Ovary (tissue), 9 donors: Measurements from ENCODE around the gene GNG7. TPM values are rescaled to one million over a fixed set of nuclear protein-coding genes. Genes with fewer than 3 reads are reported as not detected.
"Not testable (repeated sequence)": the region's sequence is repeated elsewhere in the genome, so short reads cannot be mapped to it uniquely, and the experiment has no call there.

Experiments
- DNase-seq, 5 donors: peaks; one replicate each; pipeline ENCODE4 v3.0.0-alpha.2; 2019 to 2020
- H3K27ac ChIP-seq, 2 donors: fragments of 200-600 bp; one replicate each; pipeline versions ENCODE4 v1.5.1 to v1.8.0; 2019 to 2022
- H3K27me3 ChIP-seq: fragments of 200-600 bp; one replicate; pipeline ENCODE4 v1.8.0; 2022
- H3K36me3 ChIP-seq: fragments of 200-600 bp; sonication (generic); one replicate; pipeline ENCODE4 v1.5.1; 2019
- H3K4me1 ChIP-seq: one replicate; pipeline ENCODE4 v1.8.1; 2013; ENCODE audit warnings: mild to moderate bottlenecking, moderate library complexity; ENCODE audit not compliant: insufficient read depth
- H3K4me3 ChIP-seq: fragments of 200-600 bp; sonication (generic); one replicate; pipeline ENCODE4 v1.5.1; 2017
- H3K9me3 ChIP-seq, 2 donors: fragments of 200-600 bp in 1 of 2; sonication (generic) in 1 of 2; one replicate each; pipeline versions ENCODE4 v1.5.1 to v1.8.1; 2013 to 2019; ENCODE audit warnings: mild to moderate bottlenecking in 1 of 2, moderate library complexity in 1 of 2
- CTCF ChIP-seq, 3 donors: fragments of 450-650 bp in 2 of 3; fragments of 200-600 bp in 1 of 3; IDR thresholded peaks; one replicate each; pipeline versions ENCODE4 v1.5.1 to v1.8.0; 2016 to 2022; ENCODE audit warnings: antibody characterized with exemption in 3 of 3, mild to moderate bottlenecking in 1 of 3
- EP300 ChIP-seq: sonication (generic); formaldehyde crosslinking; IDR thresholded peaks from one replicate; pipeline ENCODE4 v1.6.1; 2017; ENCODE audit warnings: antibody characterized with exemption
- POLR2A ChIP-seq: fragments of 450-650 bp; IDR thresholded peaks from one replicate; pipeline ENCODE4 v1.6.1; 2017; ENCODE audit warnings: antibody characterized with exemption, mild to moderate bottlenecking, moderate library complexity
- WGBS, 3 donors: extraction: QIAGEN DNeasy Blood & Tissue Kit in 1 of 3; methylation state at CpG; one replicate each; pipeline versions ENCODE4 v1.1.5 to v1.1.7; 2013 to 2017; 5-methylcytosine and 5-hydroxymethylcytosine counted together
- intact Hi-C, 4 donors: fragments of 100-400 bp; cut with DNase I; formaldehyde crosslinking; loops; one replicate each; pipeline versions ENCODE4 v1.11.0 to v1.15.1; 2022 to 2023
- polyA plus RNA-seq, 2 donors: library from polyadenylated mRNA; stranded (reverse); fragments of 200-250 nt in 1 of 2; fragments of 350-450 nt in 1 of 2; fragmentation: Illumina TruSeq in 1 of 2; extraction: RNeasy Lipid Tissue Mini Kit (QIAGEN cat#74804) in 1 of 2; gene quantifications; one replicate each; pipeline ENCODE4 v1.2.3, GENCODE V29; 2013 to 2014
- total RNA-seq, 7 donors: library from RNA; depleted of rRNA in 2 of 7; stranded (reverse); fragments of >200 nt in 2 of 7; fragmentation: NEBNext Ultra II Directional in 3 of 7; extraction: Animal tissue kit (Norgen Biotek cat#: 25700) in 3 of 7; gene quantifications; one replicate each; pipeline versions ENCODE4 v1.1.0 to v1.2.4, GENCODE V29; 2016 to 2023
- donor health status: DM: no; HTN: no; CAD: no; lungs with moderate emphysema.
- donor health status: DM: no; HTN: no; CAD: no.
- donor health status: Bipolar disorder and iron deficiency.
- donor health status: DM: yes; HTN: yes; CAD: no.
- donor health status: DM: no; HTN: no; CAD: no.
- donor health status: DM: yes; HTN: yes; CAD: no.

GNG7 gene
- total and polyA plus RNA-seq, 9 donors: 4.1 to 36.3 (median 15.1) TPM

GRCh38 chr19:2475702-2476450 lies 226.6 kb downstream of the GNG7 start, which contains the start of gene GADD45B:
Gene GADD45B (plus strand): TSS chr19:2476127. CDS start chr19:2476359, 232 bp downstream.
- peaks cover 7% of the 10 kb centered on the region for H3K4me1 ChIP-seq
- H3K27me3 ChIP-seq: no peaks in the 10 kb centered on the region
- no peaks in the 10 kb centered on the region for H3K36me3 ChIP-seq
- 0 to 1% (median 1%) methylated on average over 48 to 70 of the region's 70 CpGs for WGBS, 3 donors
- intact Hi-C loops: loop anchor here (1.0 to 5.0 kb wide), 7 partner anchors 66 to 136 kb away; no protein-coding TSS in a partner anchor
- peak within 1 kb of the TSS; percentile 86 for H3K4me3 ChIP-seq
- TF ChIP-seq CTCF (IDR thresholded peaks at IDR 0.05): peak in 1 of 3 donors; percentile 39
- peak; percentile 100 for TF ChIP-seq POLR2A
- peak; percentile 86 for TF ChIP-seq EP300
- DNase-seq: peak; percentile 98 to 99 (median 99)
- no peaks in the 10 kb centered on the region for H3K9me3 ChIP-seq
- H3K27ac ChIP-seq: peak within 1 kb of the TSS; percentile 62 to 73

GRCh38 chr19:2475018-2475701 lies 227.3 kb downstream of the GNG7 start:
- Histone ChIP-seq H3K27ac (peak overlapping the region; percentile 46 to 73), H3K4me1 (peaks cover 7% of the 10 kb centered on the region), H3K36me3 (no peaks in the 10 kb centered on the region), H3K4me3 (peak overlapping the region; percentile 86), H3K9me3 (no peaks in the 10 kb centered on the region), H3K27me3 (no peaks in the 10 kb centered on the region)
- TF ChIP-seq CTCF (IDR thresholded peaks at IDR 0.05) (no peak), EP300 (no peak), POLR2A (no peak)
- 0 to 1% (median 0%) methylated on average over 41 to 45 of the region's 45 CpGs for WGBS, 3 donors
- peak; percentile 53 to 78 (median 64) for DNase-seq
- intact Hi-C loops: loop anchor here (1.0 to 5.0 kb wide), 6 partner anchors 67 to 137 kb away; no protein-coding TSS in a partner anchor

- peak; percentile 80 to 90 (median 87) for DNase-seq
- no peaks in the 10 kb centered on the region for H3K36me3 ChIP-seq
- H3K4me3 ChIP-seq: peak overlapping the region; percentile 86
- no peaks in the 10 kb centered on the region for H3K9me3 ChIP-seq
- peak overlapping the region; percentile 46 to 73 for H3K27ac ChIP-seq
- intact Hi-C loops: loop anchor here (1.0 to 5.0 kb wide), 6 partner anchors 68 to 138 kb away; no protein-coding TSS in a partner anchor
- peaks cover 7% of the 10 kb centered on the region for H3K4me1 ChIP-seq
- WGBS, 3 donors: 4 to 7% (median 6%) methylated on average over 59 to 60 of the region's 60 CpGs
- TF ChIP-seq CTCF (IDR thresholded peaks at IDR 0.05): peak; percentile 99 to 100 (median 100)
- TF ChIP-seq POLR2A: peak; percentile 42
- TF ChIP-seq EP300: no peak
- H3K27me3 ChIP-seq: no peaks in the 10 kb centered on the region
Observed at GRCh38 chr19:2474232-2475017, 228.1 kb downstream of the GNG7 start.

GRCh38 chr19:2469915-2470200 lies 232.6 kb downstream of the GNG7 start:
- H3K27me3 ChIP-seq, H3K4me1 ChIP-seq, DNase-seq, H3K27ac ChIP-seq, H3K4me3 ChIP-seq, intact Hi-C loops, H3K36me3 ChIP-seq, H3K9me3 ChIP-seq: not testable (repeated sequence)
- 84 to 87% (median 87%) methylated on average over 8 of the region's 8 CpGs for WGBS, 3 donors
